ENCODE results near the gene ABHD13.

- TF ChIP-seq EZH2phosphoT487 (IDR thresholded peaks at IDR 0.05; ENCODE audit: insufficient read depth, low read depth): no peak
- TF ChIP-seq EZH2 (IDR thresholded peaks at IDR 0.05; ENCODE audit: insufficient read depth, poor library complexity, severe bottlenecking): no peak
Measured at GRCh38 chr13:108214441-108215271, 3.5 kb upstream of the ABHD13 start.

Measured in GM23248 (cell line).